ENCODE results near the gene DLX4.

The DLX4 gene

DNA sequence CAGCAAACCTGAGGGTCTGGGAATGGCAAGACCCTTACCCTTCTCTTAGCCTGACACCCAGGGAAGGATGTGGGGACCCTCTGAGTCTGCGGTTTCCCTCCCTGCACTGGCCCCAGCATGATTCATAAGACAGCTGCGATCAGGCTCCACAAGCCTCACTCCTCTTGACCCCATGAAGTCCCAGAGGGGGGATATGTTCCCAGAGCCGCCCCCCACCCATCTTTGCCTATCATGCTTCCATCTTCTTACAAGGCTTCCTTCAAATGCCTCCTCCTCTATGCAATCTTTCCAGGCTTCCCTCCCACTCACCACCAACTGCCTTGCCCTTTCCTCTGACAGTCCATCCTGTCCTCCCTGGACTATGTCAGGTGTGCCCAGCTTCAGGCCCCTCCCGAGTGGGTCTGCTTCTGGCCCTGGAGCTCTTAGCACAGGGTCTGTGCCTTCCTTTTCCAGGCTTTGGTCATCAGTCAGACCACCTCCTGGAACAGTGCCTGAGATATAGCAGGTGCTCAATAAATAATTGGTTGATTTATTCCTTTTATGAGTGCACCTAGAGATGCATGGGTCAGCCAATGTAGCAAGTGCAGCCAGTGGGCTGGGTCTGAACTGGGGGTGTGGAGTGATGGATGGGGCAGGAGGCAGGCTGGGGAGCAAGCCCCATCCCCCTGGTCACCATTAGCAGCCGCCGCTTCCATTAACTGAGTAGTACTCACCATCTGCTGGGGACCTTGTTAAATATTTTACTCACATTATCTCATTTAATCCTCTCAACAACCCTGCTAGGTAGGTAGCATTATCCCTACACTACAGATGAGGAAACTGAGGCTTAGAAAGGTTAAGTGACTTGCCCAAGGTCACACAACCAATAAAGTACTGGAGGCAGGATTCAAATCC lies 17.7 kb downstream of the DLX4 start:
- H3K4me3 ChIP-seq (ENCODE audit: low read length) = no peak overlapping the region
- TF ChIP-seq, protein P1, sequence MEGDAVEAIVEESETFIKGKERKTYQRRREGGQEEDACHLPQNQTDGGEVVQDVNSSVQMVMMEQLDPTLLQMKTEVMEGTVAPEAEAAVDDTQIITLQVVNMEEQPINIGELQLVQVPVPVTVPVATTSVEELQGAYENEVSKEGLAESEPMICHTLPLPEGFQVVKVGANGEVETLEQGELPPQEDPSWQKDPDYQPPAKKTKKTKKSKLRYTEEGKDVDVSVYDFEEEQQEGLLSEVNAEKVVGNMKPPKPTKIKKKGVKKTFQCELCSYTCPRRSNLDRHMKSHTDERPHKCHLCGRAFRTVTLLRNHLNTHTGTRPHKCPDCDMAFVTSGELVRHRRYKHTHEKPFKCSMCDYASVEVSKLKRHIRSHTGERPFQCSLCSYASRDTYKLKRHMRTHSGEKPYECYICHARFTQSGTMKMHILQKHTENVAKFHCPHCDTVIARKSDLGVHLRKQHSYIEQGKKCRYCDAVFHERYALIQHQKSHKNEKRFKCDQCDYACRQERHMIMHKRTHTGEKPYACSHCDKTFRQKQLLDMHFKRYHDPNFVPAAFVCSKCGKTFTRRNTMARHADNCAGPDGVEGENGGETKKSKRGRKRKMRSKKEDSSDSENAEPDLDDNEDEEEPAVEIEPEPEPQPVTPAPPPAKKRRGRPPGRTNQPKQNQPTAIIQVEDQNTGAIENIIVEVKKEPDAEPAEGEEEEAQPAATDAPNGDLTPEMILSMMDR (IDR thresholded peaks at IDR 0.05; ENCODE audit: insufficient read depth, low read depth, low read length, missing control alignments) = no peak
- no peak for DNase-seq (ENCODE audit: low read depth)

DNA sequence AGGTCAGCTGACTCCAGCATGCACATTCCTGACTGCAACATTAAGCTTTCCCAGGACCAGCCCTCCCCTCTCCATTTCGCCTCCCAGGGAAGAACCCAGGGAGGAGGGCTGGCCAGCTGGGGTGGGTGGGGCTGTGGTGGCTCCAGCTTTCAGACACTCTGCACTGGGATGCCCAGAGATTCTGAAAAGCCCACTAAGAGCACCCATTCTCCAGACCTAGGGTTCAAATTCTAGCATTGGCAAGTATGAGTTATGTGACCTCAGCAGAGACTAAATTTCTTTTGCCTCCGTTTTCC lies 18.2 kb downstream of the DLX4 start:
- H3K4me3 ChIP-seq (ENCODE audit: low read length) = no peak overlapping the region
- TF ChIP-seq, protein P1 (IDR thresholded peaks at IDR 0.05; ENCODE audit: insufficient read depth, low read depth, low read length, missing control alignments) = no peak
- no peak for DNase-seq (ENCODE audit: low read depth)

DNA sequence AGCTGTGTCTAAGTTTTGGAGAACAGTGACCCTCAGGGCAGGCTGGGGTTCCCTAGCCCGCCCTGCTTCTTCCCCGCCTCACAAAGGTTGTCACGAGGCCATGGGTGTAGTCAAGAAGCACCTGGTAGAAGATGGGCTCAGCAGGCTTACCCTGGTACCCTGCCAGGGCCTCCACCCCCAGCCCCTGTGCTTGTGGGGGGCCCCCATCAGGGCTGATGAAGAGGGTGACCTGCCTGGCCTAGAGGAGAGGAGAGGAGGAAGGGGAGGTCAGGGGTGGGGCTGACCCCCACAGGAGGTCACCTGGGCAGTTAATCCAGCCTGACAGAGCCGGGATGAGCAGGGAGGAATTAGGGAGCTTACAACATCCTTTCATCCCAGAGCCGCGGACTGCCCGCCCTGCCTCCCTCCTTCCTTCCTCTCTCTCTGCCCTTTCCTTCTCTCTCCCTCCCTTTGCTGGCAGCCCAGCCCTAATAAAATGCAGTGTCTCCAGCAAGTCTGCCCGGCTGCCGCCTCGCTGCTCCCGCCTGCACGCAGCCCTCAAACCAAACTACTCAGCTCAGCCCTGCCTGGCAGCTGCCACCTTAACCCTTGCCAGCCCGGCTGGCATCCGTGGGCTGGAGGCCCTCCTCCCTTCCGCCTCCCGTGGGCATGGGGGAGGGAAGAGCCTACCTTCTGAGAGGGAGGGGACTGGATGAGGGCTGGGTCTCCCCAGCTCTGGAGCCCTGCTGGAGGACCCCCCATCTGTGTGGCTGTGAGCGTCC lies 18.9 kb downstream of the DLX4 start:
- H3K4me3 ChIP-seq (ENCODE audit: low read length) = no peak overlapping the region
- TF ChIP-seq, protein P1 (IDR thresholded peaks at IDR 0.05; ENCODE audit: insufficient read depth, low read depth, low read length, missing control alignments) = no peak
- peak; percentile 57 for DNase-seq (ENCODE audit: low read depth)

DNA sequence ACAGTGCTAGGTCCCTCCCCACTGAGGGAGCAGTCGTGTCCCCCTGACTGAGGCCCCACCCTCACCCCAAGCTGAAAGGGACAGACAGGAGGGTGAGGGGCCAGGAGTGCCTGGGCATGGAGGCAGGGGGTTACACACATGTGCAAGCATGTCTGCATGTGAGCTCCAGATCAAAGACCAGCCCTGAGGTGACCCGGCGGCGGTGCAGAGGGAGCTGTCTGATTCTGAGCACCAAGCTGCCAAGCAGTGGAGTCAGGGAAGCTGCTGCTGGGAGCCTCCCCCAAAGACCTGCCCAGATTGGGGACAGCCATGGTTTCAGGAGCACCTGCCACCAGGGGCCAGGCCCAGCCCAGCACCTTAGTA lies 20.5 kb downstream of the DLX4 start:
- H3K4me3 ChIP-seq (ENCODE audit: low read length) = no peak overlapping the region
- no peak for DNase-seq (ENCODE audit: low read depth)
- TF ChIP-seq, protein P1 (IDR thresholded peaks at IDR 0.05; ENCODE audit: insufficient read depth, low read depth, low read length, missing control alignments) = no peak

DNA sequence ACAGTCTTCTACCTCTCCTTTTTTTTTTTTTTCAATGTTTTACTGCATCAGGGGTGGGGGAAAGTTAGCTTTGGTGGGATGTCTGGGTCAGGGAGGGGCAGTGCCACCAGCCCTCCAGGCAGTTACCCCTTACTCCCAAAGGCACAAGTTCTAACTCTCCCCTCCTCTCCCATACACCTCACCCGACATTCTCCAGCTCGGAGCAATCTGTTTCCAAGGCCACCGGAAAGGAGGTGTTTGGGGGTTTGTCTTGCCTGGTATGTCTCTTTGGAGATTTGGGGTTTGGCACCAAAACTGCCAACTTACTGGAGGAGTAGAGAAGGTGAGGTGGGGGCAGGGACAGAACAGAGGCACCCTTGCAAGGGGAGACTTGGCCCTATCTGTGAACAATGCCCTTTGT lies 21.3 kb downstream of the DLX4 start:
- no peak for DNase-seq (ENCODE audit: low read depth)
- TF ChIP-seq, protein P1 (IDR thresholded peaks at IDR 0.05; ENCODE audit: insufficient read depth, low read depth, low read length, missing control alignments) = no peak
- H3K4me3 ChIP-seq (ENCODE audit: low read length) = no peak overlapping the region

DNA sequence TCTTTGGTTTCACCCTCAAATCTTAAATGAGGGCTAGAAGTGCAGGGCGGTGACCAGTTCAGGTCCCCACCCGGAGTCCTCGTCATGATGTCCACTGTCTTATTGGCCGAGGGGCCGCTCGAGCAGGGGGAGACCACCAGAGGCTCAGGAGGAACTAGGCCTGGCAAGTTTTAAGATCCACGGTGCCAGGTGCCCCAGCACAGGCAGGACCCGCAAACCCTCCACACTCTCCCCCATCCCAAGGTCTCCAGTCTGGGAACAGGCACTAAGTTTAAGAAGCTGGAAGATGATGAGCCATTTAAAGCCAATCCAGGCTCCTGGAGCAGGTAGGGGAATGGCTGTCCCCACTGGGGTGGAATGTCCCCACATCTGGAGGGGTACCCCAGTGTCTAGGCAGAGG lies 21.9 kb downstream of the DLX4 start:
- DNase-seq (ENCODE audit: low read depth) = no peak
- no peak overlapping the region for H3K4me3 ChIP-seq (ENCODE audit: low read length)
- TF ChIP-seq, protein P1 (IDR thresholded peaks at IDR 0.05; ENCODE audit: insufficient read depth, low read depth, low read length, missing control alignments) = no peak
